WERI-Rb-1 (cell line): ENCODE measurements around the gene PIBF1.
"Not testable (repeated sequence)": the region's sequence is repeated elsewhere in the genome, so short reads cannot be mapped to it uniquely, and the experiment has no call there.

Experiments
- DNase-seq: peaks from one replicate; pipeline ENCODE4 v3.0.0-alpha.2; 2020
- H3K27ac ChIP-seq: fragments of 250-450 bp; sonication (Bioruptor Pico); 2 replicates; pipeline ENCODE4 v1.5.1; 2020; ENCODE audit warnings: mild to moderate bottlenecking, moderate library complexity
- H3K27me3 ChIP-seq: fragments of 250-450 bp; sonication (Bioruptor Pico); 2 replicates; pipeline ENCODE4 v1.5.1; 2021; ENCODE audit warnings: mild to moderate bottlenecking, low read depth, moderate library complexity; ENCODE audit not compliant: insufficient read depth, severe bottlenecking
- H3K36me3 ChIP-seq: fragments of 250-450 bp; sonication (Bioruptor Pico); 2 replicates; pipeline ENCODE4 v1.5.1; 2020; ENCODE audit warnings: mild to moderate bottlenecking, moderate library complexity
- H3K4me3 ChIP-seq: 2 replicates; pipeline ENCODE4 v1.5.1; 2011; ENCODE audit warnings: low read depth, mild to moderate bottlenecking, control low read depth, low read length
- H3K9me3 ChIP-seq: fragments of 250-450 bp; sonication (Bioruptor Pico); 2 replicates; pipeline ENCODE4 v1.5.1; 2021; ENCODE audit warnings: mild to moderate bottlenecking, moderate library complexity; ENCODE audit not compliant: severe bottlenecking
- TF ChIP-seq, protein P1 (sequence below): IDR thresholded peaks from 2 replicates; pipeline ENCODE4 v1.5.1; 2011; ENCODE audit warnings: low read depth, mild to moderate bottlenecking, control low read depth, inconsistent platforms, low read length

PIBF1 gene

DNA sequence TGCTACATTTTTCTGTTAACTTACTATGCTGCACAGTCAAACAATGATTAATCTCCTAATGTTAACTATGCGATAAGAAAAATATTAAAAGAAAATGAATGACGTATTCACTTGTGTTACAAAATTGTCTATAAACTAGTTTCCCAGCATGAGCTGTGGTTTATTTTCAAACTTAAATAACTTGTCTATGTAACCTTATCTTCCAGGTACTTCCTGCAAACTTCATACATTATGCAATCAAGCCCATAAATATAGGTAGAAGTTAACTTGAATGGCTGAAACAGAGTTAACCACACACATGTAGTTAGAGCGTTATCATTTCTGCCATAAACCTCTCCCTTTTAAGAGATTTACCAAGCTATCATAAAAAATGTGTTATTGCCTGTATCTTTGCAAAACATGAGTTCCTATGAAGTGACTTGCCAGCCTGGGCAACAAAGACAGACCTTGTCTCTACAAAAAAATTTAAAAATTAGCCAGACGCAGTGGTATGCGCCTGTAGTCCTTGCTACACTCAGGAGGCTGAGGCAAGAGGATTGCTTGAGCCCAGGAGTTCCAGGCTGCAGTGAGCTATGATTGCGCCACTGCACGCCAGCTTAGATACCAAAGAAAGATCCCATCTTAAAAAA, 259.1 kb downstream of the PIBF1 start:
- no peak for DNase-seq
- TF ChIP-seq, protein P1, sequence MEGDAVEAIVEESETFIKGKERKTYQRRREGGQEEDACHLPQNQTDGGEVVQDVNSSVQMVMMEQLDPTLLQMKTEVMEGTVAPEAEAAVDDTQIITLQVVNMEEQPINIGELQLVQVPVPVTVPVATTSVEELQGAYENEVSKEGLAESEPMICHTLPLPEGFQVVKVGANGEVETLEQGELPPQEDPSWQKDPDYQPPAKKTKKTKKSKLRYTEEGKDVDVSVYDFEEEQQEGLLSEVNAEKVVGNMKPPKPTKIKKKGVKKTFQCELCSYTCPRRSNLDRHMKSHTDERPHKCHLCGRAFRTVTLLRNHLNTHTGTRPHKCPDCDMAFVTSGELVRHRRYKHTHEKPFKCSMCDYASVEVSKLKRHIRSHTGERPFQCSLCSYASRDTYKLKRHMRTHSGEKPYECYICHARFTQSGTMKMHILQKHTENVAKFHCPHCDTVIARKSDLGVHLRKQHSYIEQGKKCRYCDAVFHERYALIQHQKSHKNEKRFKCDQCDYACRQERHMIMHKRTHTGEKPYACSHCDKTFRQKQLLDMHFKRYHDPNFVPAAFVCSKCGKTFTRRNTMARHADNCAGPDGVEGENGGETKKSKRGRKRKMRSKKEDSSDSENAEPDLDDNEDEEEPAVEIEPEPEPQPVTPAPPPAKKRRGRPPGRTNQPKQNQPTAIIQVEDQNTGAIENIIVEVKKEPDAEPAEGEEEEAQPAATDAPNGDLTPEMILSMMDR: no peak
- no peaks in the 10 kb centered on the region for H3K27me3 ChIP-seq

DNA sequence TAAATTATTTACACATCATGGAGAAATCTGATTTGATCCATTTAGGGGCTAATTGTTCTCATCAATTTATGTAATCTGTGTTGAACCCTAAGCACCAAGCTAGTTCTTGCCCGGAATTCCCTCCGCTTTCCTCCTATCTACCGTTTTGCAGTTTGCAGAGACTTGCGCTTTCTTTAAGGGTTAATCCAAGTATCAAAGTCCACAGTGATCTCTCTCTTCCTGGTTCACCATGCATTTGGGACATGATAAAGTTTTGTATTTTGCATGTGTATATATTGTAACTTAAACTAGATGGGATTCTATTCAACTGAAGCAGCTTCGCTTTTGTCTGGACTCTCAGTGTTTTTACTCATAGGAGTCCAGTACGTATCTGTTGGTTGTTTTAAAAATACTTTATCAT, 263.1 kb downstream of the PIBF1 start:
- TF ChIP-seq, protein P1: no peak
- DNase-seq: no peak
- H3K9me3 ChIP-seq: no peaks in the 10 kb centered on the region
- H3K36me3 ChIP-seq: no peaks in the 10 kb centered on the region
- no peak overlapping the region for H3K4me3 ChIP-seq
- H3K27me3 ChIP-seq: no peaks in the 10 kb centered on the region
- H3K27ac ChIP-seq: no peak overlapping the region

More for the DNA sequence above, 259.1 kb downstream of the PIBF1 start:
- Histone ChIP-seq H3K27ac (no peak overlapping the region), H3K9me3 (no peaks in the 10 kb centered on the region), H3K36me3 (no peaks in the 10 kb centered on the region), H3K4me3 (no peak overlapping the region)

DNA sequence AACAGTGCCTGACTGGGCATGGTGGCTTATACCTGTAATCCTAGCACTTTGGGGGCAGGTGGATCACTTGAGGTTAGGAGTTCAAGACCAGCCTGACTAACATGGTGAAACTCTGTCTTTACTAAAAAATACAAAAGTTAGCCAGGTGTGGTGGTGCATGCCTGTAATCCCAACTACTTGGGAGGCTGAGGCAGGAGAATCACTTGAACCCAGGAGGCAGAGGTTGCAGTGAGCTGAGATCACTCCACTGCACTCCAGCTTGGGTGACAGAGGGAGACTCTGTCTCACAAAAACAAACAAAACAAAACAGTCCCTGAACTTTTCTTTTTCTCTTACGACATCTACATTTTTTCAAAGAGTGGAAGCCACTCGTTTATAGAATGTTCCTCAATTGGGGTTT, 266.7 kb downstream of the PIBF1 start:
- not testable (repeated sequence) for DNase-seq, H3K27me3 ChIP-seq, H3K9me3 ChIP-seq, H3K4me3 ChIP-seq, H3K27ac ChIP-seq, H3K36me3 ChIP-seq

DNA sequence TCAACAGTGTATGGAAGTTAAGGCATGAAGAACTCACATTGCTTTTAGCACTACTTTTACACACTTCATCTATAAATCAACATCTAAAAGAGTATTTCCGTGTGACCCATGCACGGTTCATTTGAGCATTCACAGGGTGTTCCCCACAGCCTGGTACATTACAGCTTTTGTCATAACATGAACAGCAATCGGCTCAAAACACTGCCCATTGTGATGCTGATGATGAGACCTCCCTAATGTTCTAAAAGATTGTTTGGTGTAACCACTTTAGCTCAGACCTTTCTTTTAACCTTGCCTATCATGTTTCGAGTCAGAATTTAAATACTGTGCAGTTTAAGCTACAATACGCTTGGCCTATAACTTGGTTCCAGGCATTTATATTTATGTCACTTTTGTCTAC, 272.8 kb downstream of the PIBF1 start:
- H3K36me3 ChIP-seq: no peaks in the 10 kb centered on the region
- H3K27ac ChIP-seq: no peak overlapping the region
- no peaks in the 10 kb centered on the region for H3K9me3 ChIP-seq
- H3K4me3 ChIP-seq: no peak overlapping the region
- TF ChIP-seq, protein P1: no peak
- no peak for DNase-seq
- no peaks in the 10 kb centered on the region for H3K27me3 ChIP-seq

DNA sequence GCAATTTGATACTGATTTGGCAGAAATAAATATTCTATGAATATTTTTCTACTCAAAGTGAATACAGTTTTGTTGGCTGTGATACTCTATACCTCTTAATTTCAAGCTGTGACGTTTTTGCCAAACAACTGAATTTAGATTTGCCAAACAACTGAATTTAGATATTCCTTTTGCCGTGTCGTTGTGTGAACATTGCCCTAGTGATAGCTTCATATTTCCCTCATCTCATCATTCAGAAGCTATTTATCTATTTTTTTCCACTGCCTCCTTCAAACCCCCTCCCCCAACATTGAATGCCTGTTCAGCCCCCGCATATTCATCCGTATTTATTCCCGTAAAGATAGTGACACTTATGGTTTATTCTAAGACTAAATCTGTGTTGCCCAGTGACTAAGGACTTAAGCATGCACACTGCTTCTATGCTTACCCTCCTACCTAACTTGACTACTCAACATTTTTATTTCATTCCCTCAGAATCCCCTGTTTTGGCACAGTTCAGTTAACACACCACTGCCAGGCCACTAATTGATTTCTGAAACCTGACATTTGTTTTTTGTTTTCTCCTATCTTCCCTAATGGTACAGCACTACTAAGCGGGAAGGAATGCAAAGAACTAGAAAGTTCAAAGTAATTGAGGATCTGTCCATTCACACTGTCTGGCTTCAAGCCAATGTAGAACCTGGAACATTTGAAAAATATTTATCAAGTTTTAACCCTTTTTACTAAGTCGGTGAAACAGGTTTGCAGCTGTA, 274.1 kb downstream of the PIBF1 start:
- Histone ChIP-seq H3K36me3 (no peaks in the 10 kb centered on the region), H3K9me3 (no peaks in the 10 kb centered on the region), H3K27ac (no peak overlapping the region), H3K27me3 (no peaks in the 10 kb centered on the region), H3K4me3 (no peak overlapping the region)
- TF ChIP-seq, protein P1: no peak
- no peak for DNase-seq

DNA sequence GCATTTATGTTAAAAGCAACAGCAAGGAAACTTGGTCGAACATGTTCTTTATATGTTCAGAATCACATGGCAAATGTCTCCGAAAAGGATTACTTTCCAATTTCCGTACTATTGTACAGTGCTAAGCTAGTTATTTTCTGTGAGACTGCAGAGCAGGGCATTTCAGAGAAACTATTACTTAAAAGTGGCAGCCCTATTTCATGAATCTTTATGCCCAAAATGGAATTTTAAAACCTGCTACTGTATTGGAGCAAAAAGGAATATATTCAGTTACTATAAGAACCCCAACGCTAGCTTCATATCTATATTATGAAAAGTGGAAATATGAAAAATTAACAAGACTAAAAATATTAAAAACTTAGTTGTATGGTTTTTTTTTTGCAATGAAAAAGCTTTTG, 274.6 kb downstream of the PIBF1 start:
- no peak overlapping the region for H3K4me3 ChIP-seq
- H3K36me3 ChIP-seq: no peaks in the 10 kb centered on the region
- H3K9me3 ChIP-seq: no peaks in the 10 kb centered on the region
- H3K27ac ChIP-seq: no peak overlapping the region
- H3K27me3 ChIP-seq: no peaks in the 10 kb centered on the region
- TF ChIP-seq, protein P1: no peak
- no peak for DNase-seq
